Measurements from ENCODE around the gene GALNT9.

GRCh38 chr12:132278401-132279183, 50.8 kb downstream of the GALNT9 start:
- no peak for TF ChIP-seq CTCF (IDR thresholded peaks at IDR 0.05)
- no peak for TF ChIP-seq EP300 (IDR thresholded peaks at IDR 0.05)
- no peak for TF ChIP-seq POLR2A (IDR thresholded peaks at IDR 0.05)
- no peak for TF ChIP-seq POLR2AphosphoS5 (IDR thresholded peaks at IDR 0.05)
